Stimulated activated CD4-positive, alpha-beta T cell treated with anti-CD3 and anti-CD28 coated beads, Interleukin-15, amount 100 ng/mL, for 48 hours (primary cell): Measurements from ENCODE around the gene SEPSECS.
A peak's percentile ranks its signal among the peaks of the same experiment; 100 is the strongest.

ENCODE experiments used
- DNase-seq, 2 donors: peaks; one replicate each; pipeline ENCODE4 v3.0.0-alpha.2; 2020; ENCODE audit warnings: low read depth in 2 of 2

SEPSECS gene

DNA sequence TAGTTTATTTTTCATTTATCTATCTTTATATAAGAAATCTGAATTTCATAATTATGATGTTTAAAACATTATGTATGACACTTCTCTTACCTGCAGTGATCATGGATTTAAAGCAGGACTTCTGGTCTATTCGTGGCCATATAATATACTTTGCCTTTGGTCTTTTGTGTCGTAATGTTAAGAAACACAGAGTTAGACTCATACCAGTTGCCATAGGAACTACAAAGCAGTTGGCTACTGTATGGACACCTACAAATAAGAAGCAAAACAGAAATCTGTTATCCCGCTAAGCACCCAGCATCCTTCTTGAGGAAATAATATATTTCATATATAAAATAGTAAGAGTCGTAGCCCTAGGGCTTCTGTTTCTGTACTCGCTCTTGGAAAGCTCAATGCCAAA lies 4.3 kb downstream of the SEPSECS start:
- no peak for DNase-seq

DNA sequence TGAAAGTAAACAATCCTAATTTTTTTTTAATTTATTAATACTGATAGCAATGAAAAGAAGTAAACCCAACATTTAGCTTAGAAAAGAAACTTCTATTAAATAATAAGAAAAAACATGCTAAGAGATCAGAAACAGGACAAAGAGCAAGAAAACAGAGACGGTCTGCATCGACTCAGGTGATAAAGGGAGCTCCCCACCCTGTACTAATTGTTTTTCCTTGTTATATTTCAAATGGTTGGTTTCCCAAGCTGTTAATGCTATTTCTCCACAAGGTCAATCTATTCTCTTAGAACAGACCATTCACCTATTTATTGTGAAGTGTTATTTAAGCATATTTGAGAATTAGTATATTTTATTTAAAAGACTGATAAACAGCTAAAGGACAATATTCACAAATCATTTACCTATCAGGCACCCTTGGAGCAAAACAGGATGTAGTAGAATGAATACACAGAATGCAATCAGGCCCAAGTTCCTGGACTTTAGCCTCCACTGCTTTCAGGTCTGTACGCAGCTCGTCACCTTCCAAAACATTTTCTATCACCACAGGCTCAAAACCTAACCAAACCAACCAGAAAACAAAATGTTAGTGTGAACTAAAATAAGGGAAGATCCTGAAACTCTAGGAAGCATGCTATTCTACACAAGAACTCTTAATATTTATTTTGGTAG lies 5.5 kb downstream of the SEPSECS start:
- no peak for DNase-seq

DNA sequence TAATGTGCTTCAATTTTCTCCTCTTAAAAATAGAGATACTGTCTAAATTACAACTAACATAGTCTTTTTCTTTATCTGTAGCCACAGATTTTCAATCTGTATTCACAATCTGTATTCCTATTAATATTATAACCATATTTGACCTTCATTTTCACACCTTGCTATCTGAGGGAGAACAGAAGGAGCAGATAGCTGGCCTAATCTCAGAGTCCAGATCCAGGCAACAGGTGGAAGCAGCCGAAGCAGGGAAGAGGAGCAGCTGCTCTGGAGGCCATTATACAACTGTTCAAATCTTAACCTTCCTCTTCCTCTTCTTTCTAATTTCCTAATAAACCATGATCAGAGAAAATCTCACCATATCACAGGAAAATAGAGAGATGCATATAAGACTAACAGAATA lies 14.2 kb downstream of the SEPSECS start:
- DNase-seq = no peak

DNA sequence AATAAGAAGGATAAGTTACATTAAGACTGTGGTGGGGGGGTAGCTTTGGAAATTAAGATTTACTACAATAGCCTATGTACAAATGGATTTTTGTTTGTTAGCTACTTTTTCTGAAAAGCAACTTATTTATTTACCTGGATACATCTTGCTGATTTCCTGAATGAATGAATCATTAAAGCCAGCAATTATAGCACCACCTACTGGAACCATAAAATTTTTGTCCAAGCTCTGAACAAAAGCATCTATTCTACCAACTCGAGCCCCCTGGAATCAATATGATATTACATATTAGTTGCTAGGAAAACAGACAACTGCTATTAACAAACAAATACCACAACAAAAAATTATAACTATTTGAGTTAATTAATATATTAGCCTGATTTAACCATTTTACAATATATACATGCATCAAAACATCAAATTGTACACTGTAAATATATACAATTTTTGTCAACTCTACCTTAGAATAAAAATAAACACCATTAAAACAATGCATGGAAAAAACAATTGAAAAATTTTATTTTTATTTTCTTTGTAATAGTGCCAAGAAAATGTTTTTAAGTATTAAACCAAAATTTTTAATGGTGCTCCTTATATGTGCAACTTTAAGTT lies 15.3 kb downstream of the SEPSECS start:
- no peak for DNase-seq

DNA sequence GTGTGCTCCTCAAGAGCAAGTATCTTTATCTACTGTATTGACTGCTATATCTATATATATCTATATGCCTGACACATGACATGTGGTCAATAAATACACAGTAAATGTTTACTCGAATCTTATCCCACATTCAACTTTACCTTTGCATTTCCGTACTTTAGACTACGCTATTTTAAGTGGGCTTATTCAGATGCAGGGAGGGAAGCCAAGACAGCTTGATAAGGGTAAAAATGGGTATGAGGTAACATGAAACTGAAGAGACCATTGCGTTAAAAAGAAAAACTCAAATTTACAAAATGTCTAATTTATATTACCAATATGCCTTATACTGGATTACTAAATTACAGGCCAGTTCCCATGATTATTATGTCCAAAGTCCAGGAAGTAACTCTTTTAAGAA lies 17.8 kb downstream of the SEPSECS start:
- DNase-seq = no peak

DNA sequence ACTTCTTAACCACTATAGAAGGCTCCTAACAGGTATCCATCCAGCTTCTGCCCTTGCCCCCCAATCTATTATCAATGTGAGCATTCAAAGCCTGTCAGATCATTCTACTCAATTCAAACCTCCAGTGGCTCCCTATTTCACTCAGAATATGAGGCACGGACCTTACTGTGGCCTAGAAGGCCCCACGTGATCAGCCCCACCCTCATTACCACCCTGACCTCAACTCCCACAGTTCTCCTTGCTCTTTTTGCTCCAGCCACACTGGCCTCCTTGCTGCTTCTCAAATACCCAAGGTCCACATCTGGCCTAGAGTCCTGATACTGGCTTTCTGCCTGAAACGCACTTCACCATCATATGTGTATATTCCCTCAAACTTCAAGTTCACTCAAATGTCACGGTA lies 18.7 kb downstream of the SEPSECS start:
- DNase-seq = no peak

DNA sequence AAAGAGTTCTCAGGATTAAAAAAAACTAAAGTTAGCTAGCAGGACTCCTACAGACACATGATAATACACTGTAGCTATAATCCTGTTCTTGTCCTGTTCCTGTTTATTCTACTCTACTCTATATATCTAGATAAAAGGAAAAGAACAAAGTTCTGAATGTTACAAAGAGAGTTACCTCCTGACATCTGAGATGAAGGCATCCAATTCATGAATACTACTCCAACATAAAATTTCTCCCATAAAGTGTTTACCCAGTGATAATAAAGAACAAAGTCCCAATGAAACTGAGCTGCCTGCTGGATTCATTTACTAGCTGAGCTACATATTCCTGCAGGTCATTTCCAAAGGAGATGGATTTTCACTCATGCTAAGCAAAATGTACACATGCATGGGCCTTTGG lies 27.1 kb downstream of the SEPSECS start:
- DNase-seq = no peak

DNA sequence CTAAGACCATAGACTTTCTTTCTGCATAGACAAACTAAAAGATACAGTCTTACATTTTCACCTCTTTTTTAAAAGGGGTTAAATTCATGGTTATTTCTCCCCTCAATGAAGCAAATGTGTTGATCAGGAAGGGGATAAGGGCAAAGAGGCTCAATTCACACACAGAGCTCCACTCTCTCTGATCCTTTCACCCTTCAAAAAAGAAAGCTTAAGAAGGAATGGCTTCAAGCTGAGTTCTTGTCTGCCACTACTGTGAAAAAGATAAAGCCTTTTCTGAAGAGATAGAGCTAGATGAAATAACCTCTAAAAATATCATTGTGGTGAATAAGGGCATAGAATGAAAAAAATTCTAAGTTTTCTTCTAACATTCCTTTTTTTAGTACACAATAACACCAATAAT lies 28.3 kb downstream of the SEPSECS start:
- DNase-seq = no peak

DNA sequence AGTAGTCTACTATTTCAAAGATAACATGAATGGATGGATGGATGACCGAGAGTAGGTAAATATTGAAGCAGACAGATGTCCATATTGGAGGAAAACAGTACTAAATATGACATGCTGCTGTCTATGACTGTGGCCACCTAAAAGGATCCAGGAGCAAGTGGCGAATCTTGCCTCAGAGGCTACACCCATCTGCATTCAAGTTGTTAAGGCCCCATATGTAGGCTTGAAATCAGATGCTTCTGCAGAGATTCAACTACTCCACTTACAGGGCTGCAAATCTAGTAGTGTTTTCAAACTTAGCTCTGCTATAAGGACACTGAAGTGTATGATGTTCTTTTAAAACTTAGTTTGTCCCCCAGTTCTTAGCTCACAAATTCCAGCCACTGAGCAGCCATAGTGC lies 28.9 kb downstream of the SEPSECS start:
- no peak for DNase-seq

DNA sequence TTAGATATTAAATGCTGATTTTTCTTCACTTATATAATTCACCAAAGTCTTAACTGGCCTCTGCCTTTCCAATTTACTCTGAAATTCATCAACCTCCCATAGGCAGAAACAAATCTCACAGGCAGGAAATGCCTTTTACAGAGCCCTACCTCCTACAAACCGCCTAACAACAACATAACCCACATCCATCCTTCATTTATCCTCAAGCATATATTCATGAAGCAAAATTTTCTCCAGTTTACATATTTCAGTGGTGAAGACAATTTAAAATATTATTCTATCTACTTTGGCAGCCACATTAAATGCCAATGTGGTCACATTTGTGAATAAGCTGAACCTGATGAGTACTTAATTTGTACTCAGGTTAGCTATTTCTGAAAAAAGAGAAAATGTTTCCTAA lies 30.3 kb downstream of the SEPSECS start:
- DNase-seq = no peak

DNA sequence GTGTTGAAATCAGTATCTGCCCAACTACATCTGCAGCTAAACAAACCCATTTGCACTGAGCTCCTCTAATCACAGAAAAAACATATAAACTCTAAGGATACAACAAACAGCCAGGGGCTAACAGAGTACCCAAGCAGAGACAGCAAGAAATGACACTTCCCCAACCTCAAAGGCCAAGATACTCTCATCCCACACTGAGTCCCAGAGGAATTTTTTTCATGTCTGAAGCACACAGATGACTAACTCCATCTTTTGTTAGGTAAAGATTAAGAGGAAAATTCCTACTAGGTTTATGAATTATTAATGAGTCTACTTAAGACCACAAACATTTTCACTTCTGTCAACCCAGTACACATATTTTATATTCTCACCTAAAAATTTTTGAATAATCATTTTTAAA lies 31.6 kb downstream of the SEPSECS start:
- no peak for DNase-seq

DNA sequence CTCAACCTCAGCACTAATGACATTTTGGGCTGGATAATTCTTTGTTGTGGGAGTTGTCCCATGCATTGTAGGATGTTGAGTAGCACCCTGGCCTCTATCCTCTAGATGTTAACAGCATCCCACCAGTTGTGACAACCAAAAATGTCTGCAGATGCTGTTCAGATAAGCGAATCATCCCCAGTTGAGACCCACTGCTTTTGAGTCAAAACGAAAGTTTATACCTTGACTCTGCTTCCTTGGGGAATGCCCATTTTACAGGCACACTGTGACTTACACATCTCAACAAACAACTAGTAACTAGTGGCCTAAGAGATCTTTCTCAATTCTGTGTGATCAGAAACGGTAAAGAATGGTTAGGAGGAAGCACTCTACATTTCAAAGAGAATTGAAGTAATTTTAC lies 37.0 kb downstream of the SEPSECS start:
- peak in 1 of 2 donors; percentile 10 for DNase-seq

DNA sequence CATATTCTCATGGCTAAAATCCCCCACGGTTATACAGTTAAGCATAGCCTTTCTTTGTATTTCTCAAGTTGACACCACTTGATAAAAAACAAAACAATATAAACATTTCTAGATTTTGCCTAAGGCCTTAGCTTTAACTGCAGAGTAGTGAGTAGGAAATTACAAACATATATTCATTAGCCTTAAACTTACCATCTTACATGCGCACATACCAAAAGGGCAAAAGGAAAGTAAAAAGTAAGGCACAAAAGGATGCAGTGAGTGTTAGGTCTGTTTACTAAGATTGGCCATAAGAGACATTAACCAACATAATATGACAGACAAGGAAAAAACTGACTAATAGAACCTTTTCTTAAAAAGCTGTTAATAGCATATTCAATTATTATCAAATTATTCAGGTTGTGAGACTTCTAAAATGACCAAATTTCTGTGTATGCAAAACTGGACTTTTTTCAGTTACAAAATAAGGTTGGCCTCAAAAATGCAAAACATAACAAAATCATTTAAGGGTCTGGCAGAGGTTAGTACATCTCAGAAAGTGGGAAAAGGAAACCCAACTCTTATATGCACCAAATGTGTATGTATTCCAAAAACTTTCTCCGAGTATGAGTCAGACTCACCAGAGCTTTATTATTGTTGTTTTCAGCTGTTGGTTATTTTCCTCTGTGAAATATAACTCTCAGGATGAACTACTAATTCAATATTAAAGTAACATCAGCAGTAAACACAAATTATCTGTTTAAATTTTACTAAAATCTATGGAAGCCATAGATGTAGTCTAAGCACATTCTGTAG lies 39.9 kb downstream of the SEPSECS start:
- DNase-seq = no peak

DNA sequence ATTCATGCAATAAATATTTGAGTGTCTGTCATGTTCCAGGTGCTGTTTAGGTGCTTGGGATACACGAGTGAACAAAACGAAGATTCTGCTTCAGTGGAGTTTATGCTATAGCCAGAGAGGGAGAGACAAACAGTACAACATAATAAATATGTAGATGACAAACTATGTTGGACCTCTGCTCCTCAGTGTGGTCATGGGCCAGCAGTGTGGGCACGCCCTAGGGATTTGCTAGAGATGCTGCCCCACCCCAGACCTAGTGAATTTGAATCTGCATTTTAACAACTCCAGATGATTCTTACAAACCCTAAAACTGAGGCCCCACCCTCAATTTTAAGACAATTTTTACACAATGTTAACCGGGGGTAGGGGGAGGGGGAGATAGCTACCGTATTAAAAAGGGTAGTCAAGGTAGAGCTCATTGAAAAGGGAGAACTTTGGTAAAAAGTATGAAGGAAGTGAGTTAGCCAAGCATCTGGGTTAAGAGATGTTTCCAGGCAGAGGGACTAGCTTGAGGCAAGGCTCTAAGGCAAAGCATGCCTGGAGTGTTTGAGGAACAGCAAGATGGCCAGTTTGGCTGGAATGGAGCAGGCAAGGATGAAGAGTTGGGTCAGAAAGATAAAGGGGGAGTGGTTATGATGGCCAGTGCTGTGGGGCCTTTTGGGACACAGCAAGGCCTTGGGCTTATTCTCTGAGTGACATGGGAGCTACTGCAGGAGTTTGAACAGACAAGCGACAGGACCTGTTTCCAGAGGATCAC lies 42.4 kb downstream of the SEPSECS start:
- DNase-seq = no peak

DNA sequence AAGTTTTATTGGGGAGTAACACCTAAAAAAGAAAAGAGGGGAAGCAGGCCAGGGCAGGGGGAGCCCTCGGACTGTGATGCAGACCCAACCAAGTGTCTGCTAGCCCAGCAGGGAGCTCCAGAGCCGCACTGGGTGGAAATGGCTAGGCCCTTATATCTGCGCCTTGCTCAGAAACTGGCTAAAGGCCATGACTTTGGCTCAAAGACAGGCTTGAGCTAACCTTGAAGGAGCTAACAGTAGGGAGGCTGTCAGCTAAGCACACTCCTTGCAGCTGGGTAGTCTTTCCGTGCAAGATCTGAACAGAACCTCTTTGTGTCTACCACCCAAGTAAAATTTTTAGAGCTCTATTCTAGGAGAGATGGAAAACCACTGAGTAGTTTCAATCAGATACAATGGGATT lies 43.0 kb downstream of the SEPSECS start:
- DNase-seq = no peak

DNA sequence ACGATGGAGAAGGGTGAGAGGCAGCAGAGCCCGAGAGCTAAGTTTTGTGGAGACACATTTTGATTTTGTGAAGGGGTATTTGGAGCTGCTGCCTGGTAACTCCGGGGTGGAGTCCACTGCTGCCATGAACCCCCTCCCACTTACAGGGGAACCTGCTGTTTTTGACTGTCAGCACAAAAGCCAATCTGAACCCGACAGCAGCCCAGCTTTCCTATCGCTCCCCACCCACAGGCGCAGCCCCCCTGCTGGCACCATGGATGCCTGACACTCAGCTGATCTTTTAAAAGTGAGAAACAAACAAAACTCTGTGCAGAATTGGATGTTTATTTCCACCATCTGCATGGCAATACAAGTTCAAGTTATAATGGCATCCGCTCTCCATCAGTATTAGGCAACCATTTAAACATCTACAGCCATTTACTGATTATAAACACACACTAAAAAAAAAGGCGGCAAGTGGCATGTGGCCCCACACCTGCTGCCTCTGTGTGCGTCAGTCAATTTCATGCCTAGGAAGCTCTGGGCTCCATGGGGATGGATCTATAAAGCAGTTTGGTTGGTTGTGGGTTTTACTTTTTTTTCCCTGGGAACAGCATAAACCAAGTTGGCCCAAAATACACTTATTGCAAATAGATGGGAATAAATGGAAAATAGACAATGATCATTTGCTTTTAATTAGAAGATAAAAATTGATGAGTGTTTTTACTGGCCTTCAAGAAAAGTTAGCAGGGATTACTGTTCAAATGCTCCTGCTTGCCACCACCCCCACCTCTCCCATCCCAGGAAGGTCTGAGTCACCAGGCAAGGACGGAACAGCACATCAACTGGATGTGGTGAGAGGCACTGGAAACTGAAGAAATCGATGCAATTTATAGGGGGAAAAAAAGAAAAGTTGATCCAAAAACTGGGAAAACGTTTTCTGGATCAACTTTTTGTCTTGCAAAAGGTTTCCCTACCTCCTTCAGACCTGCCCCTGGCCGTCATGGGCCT lies 46.0 kb downstream of the SEPSECS start:
- no peak for DNase-seq

DNA sequence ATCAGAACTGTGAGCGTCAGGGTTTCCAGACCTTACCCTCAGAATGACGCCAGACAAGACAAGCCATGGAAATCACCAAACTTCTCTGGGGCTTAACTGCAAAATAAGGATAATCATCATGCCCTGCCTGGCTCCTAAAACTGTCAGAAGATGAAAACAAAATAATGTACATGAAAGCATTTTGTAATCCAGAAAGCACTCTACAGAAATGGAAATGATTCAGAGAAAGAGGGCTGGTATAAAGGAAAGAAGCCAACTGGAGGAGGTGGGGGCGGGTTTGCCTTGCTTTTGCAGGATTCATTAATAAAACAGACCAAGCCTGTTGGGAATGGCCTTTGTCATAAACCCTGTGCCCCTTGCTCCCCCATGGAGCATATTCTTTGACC lies 47.3 kb downstream of the SEPSECS start:
- no peak for DNase-seq

DNA sequence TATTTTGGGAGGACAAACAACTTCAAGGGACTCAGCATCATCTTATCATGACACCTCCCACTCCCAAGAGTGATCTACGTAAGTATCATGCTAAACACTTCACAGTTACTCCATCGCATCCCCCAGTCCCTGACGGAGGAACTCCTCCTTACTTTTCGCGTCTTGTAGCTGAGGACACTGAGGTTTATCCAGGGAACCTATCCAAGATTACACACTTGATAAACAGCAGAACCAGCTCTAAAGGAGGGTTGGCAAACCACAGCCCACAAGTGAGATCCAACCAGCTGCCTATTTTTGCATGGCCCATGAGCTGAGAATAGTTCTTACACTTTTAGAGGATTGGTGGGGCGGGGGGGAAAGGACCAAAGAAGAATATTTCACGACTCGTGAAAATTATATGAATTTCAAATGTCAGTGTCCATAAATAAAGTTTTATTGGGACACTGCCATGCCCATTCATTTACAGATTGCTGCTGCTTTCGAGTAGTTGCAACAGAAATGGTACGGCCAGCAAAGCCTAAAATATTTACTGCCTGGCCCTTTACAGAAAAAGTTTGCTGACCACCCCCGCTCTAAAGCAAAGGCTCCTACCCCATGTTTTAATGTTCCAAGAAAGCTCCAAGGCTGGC lies 47.8 kb downstream of the SEPSECS start:
- no peak for DNase-seq

DNA sequence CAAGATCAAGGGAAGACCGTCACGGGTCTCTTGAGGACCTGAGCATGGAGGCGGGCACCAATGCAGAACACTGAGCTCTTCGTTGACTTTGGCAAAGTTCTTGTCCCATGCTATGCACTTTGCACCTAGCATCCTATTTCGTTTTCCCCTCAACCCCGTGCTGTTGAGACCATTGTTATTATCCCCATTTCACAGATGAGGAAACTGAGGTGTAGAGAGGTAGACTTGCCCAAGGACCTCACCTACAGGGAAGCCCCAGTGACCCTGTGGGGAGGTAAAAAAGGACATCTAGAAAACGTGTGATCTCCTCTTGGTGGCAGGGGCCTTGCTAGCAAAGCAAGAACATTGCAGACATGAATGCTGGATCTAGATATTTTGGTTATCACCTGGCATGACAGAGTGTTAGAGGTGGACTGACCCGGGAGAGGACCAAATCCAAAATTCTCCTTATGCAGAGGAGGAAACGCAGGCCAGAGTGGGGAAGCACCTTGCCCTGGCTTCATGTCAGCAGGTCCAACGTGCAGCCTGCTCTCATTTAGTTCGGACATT lies 48.5 kb downstream of the SEPSECS start:
- no peak for DNase-seq

DNA sequence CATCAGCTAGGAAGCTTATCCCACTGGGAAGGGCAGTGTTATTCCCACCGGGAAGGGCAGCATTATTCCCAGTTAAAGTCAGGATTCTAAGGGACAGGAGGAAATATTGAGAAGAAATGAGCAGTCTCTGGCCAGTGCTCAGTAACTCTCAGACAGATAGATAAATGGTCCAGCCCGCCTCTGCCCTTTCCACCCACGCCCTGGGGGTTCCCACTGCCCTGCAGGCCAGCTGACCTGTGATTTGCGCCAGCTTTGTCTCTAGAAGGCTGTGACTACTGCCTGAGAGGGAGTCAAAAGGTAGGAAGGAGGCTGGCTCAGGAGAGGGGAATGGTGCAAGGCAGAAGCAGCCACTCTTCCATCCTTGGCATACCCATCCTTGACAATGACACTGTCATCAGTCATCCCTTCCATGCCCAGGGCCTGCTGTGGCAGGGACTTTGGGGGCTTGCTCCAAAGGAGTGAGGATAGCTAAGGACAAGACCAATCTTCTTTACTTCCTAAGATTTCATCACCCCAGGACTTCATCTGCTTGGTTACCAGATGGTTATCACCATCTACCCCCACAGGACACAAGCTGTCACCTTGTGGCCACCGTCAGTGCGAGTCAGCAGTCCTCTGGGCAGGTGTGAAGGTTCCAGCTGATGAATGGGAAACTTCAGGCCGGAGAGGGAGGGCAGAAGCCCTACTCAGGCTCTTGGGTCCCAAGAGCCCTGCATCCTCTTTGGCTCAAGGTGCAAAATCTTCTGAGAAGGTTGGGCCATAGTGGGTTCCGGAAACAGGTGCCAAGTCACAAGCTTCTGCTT lies 49.5 kb downstream of the SEPSECS start:
- no peak for DNase-seq
